Activated T-cell treated with anti-CD3 and anti-CD28 coated beads, Interleukin-2, amount 50 U/mL, for 48 hours (primary cell): ENCODE measurements around the gene RANBP3.
"Not testable (repeated sequence)": the region's sequence is repeated elsewhere in the genome, so short reads cannot be mapped to it uniquely, and the experiment has no call there.

ENCODE experiments used
- DNase-seq, 2 experiments: peaks; one replicate each; pipeline ENCODE4 v3.0.0-alpha.2; 2020

RANBP3 gene

GRCh38 chr19:5896365-5897076 is 81.4 kb downstream of the RANBP3 start:
- no peak for DNase-seq

- DNase-seq = no peak
These were observed 82.0 kb downstream of the RANBP3 start for GRCh38 chr19:5895890-5896289.

DNA sequence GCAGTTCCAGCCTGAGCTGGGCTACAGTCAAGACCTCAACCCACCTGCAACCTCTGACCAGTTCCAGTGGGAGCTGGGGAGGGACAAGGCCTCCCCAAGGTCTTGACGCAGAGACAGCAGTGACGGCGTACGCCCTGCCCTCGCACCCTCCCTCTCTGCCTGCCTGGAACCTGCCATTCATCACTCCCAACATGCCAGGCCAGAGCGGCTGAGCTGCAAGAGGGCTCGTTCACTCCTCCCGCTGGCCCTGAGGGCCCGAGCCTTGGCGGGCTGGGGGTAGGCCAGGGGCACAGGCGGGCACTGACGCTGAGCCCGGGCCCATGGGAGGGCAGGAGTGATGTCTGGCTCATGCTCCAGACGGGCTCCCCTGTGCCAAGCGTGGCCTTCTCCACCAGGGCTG is 82.5 kb downstream of the RANBP3 start:
- DNase-seq = no peak

GRCh38 chr19:5894704-5895349 is 83.1 kb downstream of the RANBP3 start:
- DNase-seq = no peak

- DNase-seq = no peak
These were observed 83.8 kb downstream of the RANBP3 start for GRCh38 chr19:5893907-5894703.

- no peak for DNase-seq
These were observed 84.5 kb downstream of the RANBP3 start for GRCh38 chr19:5893296-5893903.

GRCh38 chr19:5892772-5893275 is 85.1 kb downstream of the RANBP3 start:
- DNase-seq = no peak

DNA sequence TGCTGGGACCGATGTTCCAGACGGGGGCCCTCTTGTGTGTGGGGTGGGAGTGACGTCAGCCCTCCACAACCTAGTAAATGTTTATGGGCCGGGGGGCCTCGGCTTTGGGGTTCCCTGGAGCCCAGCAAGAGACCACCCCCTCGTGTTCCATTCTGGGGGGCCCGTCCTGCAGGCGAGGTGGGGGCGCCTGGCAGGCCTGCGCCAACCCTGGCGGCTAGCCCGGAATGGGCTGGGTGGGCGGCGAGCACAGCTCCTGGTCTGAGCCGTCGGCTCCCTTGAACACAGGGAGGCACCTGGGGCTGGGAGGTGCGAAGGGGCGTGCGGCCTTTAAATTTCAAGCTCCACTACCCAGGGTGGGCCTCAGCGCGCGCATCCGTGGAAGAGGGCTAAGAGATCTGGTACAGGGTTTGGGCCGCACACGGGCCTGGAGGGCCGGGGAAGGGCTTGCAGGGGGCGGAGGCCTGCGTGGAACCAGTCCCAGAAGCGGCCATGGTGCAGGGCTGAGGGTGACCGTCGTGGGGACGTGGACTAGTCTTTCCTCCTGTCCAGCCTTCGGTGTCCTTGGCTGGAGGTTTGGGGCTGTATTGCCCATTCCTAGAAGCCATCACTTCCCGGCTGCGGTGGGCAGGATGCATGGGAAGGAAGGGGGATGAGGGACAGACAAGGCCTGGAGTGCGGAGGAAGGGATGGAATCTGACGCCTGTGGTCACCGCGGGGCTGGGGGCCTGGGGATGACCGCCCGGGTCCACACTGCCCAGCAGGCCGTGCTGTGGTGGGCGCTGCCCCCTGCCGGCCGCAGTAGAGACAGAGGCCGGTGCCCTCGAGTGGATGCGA is 85.8 kb downstream of the RANBP3 start:
- DNase-seq = peak; percentile 53 to 57

GRCh38 chr19:5891572-5891937 is 86.4 kb downstream of the RANBP3 start:
- DNase-seq = peak in 1 of 2 experiments; percentile 36

DNA sequence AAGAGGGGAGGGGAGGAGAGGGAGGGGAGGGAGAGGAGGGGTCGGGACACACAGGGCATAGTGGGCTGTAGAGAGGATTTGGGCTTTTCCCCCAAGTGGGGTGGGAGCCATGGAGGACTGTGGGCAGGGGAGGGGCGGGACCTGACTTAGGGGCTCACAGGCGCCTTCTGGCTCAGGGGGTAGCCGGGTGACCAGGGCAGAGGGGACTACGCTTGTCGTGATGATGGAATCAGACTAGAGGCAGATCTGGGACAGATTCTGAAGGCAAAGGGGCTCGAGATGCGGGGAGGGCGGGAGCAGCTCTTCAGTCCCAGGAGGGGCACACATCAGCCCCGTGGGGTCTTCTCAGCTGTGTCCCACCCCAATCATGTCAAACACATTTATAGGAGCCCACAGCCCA is 87.8 kb downstream of the RANBP3 start:
- DNase-seq = no peak

DNA sequence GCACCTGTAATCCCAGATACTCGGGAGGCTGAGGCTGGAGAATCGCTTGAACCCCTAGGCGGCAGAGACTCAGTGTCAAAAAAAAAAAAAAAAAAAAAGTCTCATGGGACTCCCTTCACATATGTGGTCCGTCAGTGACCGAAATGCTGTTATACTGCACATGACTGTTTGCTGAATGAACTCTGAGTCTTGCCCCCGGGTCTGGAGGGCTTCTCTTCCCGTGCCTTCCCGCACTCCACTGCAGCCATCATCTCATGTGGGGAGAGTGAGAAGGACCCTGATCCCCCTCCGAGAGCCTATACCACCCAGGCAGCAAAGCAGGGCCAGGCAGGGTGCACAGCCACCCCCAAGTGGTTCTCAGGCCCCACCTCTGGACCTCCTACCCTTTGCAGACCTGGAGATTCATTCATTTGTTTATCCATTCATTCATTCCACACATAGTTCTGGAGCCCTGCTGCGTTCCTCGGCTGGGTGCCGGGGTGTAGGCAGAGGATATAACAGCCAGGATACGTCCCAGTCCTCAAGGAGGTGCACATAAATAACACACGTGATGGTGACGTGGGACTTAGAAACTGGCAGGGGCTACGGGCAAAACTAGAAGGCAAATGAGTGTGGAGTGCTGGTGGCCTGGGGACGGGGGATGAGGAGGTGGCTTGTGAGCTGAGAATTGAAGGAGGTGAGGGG is 88.5 kb downstream of the RANBP3 start:
- DNase-seq = no peak

GRCh38 chr19:5884065-5884811 is 93.7 kb downstream of the RANBP3 start:
- not testable (repeated sequence) for DNase-seq

GRCh38 chr19:5883157-5883873 is 94.6 kb downstream of the RANBP3 start:
- not testable (repeated sequence) for DNase-seq

- DNase-seq = no peak
These were observed 95.4 kb downstream of the RANBP3 start for GRCh38 chr19:5882421-5882968.

GRCh38 chr19:5881543-5882299 is 96.2 kb downstream of the RANBP3 start:
- no peak for DNase-seq

DNA sequence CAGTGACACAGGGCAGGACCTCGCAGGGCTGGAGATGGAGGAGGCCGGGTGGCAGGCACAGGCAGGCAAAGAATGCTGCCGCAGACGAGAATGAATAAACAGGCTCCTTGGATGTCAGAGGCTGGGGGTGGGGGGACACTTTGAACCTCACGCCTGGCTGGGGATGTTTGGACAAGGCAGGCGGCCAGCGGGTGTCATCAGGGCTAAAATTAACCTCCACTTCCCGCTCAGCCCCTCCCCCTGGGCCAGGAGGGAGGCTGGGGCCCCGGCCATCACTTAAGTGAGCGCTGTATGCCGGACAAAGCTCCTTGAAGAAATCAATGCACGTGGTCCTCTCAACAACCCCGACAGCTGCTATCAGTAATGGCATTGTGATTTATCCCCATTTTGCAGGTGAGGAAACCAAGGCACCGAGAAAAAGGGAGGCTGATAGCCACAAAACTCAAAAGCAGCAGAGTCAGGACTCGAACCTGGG is 97.3 kb downstream of the RANBP3 start:
- no peak for DNase-seq

- DNase-seq = no peak
These were observed 97.7 kb downstream of the RANBP3 start for GRCh38 chr19:5880196-5880595.

GRCh38 chr19:5877882-5878281 is 100.1 kb downstream of the RANBP3 start:
- no peak for DNase-seq

DNA sequence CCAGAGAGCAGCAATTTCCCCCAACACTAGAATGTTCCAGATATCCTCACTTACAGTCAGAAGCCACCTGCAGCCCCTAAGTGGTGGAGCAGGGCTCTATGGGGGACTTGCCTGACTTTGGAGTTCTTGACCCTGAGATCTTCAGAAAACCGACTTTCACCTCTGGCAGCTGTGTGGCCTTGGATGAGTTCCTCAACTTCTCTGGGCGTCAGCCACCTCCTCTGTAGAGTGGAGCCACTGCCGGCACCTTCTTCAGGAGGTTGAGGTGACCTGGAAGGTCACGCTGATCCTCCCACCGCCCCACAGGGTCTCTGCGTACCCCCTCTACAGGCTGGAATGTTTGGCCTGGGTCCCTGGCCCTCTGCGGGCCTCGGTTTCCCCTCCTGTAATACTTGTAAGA is 100.5 kb downstream of the RANBP3 start:
- no peak for DNase-seq
